OCI-LY7 (cell line): ENCODE data around the gene DBNDD2. TPM values are rescaled to one million over a fixed set of nuclear protein-coding genes. Genes with fewer than 3 reads are reported as not detected.
A peak's percentile ranks its signal among the peaks of the same experiment; 100 is the strongest.

Experiments used
- BruUV-seq: library from RNA; stranded (reverse); fragments of 400-500 nt; replicated peaks from 2 replicates; lab custom pipeline; 2021; lab: Mats Ljungman, UMichigan
- CTCF ChIA-PET: fragments of 300-600 bp; sonication (Branson Sonifier 250); formaldehyde crosslinking; loops from one replicate; lab custom pipeline; 2022; ENCODE audit warnings: antibody characterized with exemption; ENCODE audit not compliant: unreplicated experiment; lab: Charles Lee
- POLR2A ChIA-PET: fragments of 300-600 bp; sonication (Branson Sonifier 250); formaldehyde crosslinking; loops from one replicate; lab custom pipeline; 2022; ENCODE audit warnings: antibody characterized with exemption; lab: Charles Lee
- DNase-seq: peaks from one replicate; pipeline ENCODE4 v3.0.0-alpha.2; 2015; ENCODE audit warnings: low spot score
- H2AFZ ChIP-seq: fragments of 200-600 bp; sonication (generic), shearing (Covaris generic); 2 replicates; pipeline ENCODE4 v1.6.1; 2014; ENCODE audit warnings: mild to moderate bottlenecking, antibody characterized with exemption, low read length, moderate library complexity
- H3K27ac ChIP-seq: fragments of 200-600 bp; sonication (generic); 2 replicates; pipeline ENCODE4 v1.5.1; 2014; ENCODE audit warnings: mixed run types, low read depth, mild to moderate bottlenecking, moderate library complexity, low read length, inconsistent platforms; ENCODE audit not compliant: poor library complexity, severe bottlenecking
- H3K36me3 ChIP-seq: fragments of 200-600 bp; sonication (generic); 2 replicates; pipeline ENCODE4 v1.6.1; 2014; ENCODE audit warnings: mild to moderate bottlenecking, antibody characterized with exemption, low read length, moderate library complexity, mixed read lengths; ENCODE audit not compliant: insufficient read depth
- H3K4me1 ChIP-seq: fragments of 200-600 bp; sonication (generic); 2 replicates; pipeline ENCODE4 v1.5.1; 2014; ENCODE audit warnings: mild to moderate bottlenecking, low read length; ENCODE audit not compliant: insufficient read depth, poor library complexity, severe bottlenecking
- H3K4me2 ChIP-seq: fragments of 200-600 bp; sonication (generic); 2 replicates; pipeline ENCODE4 v1.6.1; 2014; ENCODE audit warnings: mild to moderate bottlenecking, low read length
- H3K4me3 ChIP-seq: fragments of 200-600 bp; sonication (generic); 2 replicates; pipeline ENCODE4 v1.5.1; 2014; ENCODE audit warnings: mild to moderate bottlenecking, low read depth, low read length; ENCODE audit not compliant: poor library complexity, severe bottlenecking
- H3K79me2 ChIP-seq: fragments of 200-600 bp; sonication (generic); 2 replicates; pipeline ENCODE4 v1.6.1; 2016; ENCODE audit warnings: low read depth, mild to moderate bottlenecking, low read length, moderate library complexity, mixed read lengths; ENCODE audit not compliant: insufficient read depth
- H3K9me2 ChIP-seq: fragments of 200-600 bp; sonication (generic); 2 replicates; pipeline ENCODE4 v1.6.1; 2016; ENCODE audit warnings: mild to moderate bottlenecking, low read length, mixed read lengths; ENCODE audit not compliant: insufficient read depth
- H3K9me3 ChIP-seq: fragments of 200-600 bp; sonication (generic); 2 replicates; pipeline ENCODE4 v1.6.1; 2014; ENCODE audit warnings: mild to moderate bottlenecking, mixed run types, low read length, mixed read lengths
- H4K20me1 ChIP-seq: fragments of 200-600 bp; sonication (generic); 2 replicates; pipeline ENCODE4 v1.6.1; 2014; ENCODE audit warnings: mild to moderate bottlenecking, antibody characterized with exemption, low read length, moderate library complexity, mixed read lengths; ENCODE audit not compliant: insufficient read depth
- EZH2phosphoT487 ChIP-seq: fragments of 200-600 bp; sonication (generic); IDR thresholded peaks from 2 replicates; pipeline ENCODE4 v1.6.1; 2018; ENCODE audit warnings: low read depth, borderline replicate concordance, mild to moderate bottlenecking, mixed run types, antibody characterized with exemption, low read length, moderate library complexity, mixed read lengths
- intact Hi-C: fragments of 100-400 bp; cut with micrococcal nuclease; formaldehyde crosslinking; loops from one replicate; pipeline ENCODE4 v1.10.0; 2022; ENCODE audit not compliant: unreplicated experiment
- total RNA-seq, 2 experiments: library from RNA; depleted of rRNA in 1 of 2; stranded (reverse); fragments of >200 nt in 1 of 2; shearing (Covaris generic) in 1 of 2; gene quantifications; 2 replicates each; pipeline ENCODE4 v1.2.3, GENCODE V29; 2014 to 2022
- TF ChIP-seq, protein P1 (sequence below): fragments of 200-600 bp; sonication (generic); conservative IDR thresholded peaks from 2 replicates; pipeline ENCODE4 v1.5.1; 2014; ENCODE audit warnings: mild to moderate bottlenecking, antibody characterized with exemption, low read length, moderate library complexity, mixed read lengths

Gene DBNDD2
- total RNA-seq, 2 experiments from 2014 or later: 0.57 TPM; not detected in 1

DNA sequence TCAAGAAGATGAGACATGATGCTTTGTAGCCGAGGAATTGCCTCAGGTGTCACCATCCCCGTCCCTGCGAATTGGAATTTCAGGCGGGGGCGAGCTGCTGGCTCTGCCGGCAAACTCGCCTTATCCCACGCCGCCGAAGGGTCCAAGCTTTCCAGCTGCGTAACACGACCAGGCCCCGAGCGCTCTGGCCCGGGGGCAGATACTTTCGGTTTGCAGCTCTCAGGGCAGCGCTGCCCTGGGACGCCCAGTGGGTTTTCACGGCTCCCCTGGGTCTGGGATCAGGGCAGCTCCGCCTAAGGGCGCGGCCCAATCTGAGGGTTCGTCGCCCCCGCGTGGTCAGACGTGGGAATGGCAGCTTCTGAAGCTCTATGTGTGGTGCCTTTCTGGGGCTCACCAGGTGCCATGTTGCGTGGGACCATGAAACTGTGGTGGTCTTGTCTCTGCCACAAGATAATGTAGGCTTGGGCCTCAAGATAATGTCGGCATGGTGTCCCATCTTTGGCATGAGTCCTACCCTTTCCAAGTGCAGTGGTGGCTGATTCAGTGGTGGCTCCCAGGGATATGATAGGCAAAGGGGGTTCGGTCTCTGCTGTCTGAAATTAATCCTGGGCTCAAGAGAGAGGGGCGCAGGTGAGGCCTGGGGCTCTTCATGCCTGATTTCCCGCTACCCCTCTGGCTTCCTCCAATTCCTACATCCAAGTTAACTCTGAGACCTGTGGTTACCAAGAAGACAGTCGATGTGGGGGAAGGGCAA, 28.8 kb downstream of the DBNDD2 start:
- Histone ChIP-seq H3K4me2 (peak overlapping the region; percentile 74), H3K79me2 (peaks cover 3% of the 10 kb centered on the region; the same call in 1 of the 2 replicates), H3K9me2 (no peaks in the 10 kb centered on the region), H3K9me3 (no peaks in the 10 kb centered on the region), H3K4me1 (peaks cover 41% of the 10 kb centered on the region), H3K36me3 (peaks cover 12% of the 10 kb centered on the region; the same call in 1 of the 2 replicates), H3K4me3 (peak overlapping the region; percentile 51), H2AFZ (peak overlapping the region; percentile 32; the same call in 1 of the 2 replicates), H4K20me1 (no peaks in the 10 kb centered on the region), H3K27ac (no peak overlapping the region)
- no peak for TF ChIP-seq EZH2phosphoT487
- TF ChIP-seq, protein P1, sequence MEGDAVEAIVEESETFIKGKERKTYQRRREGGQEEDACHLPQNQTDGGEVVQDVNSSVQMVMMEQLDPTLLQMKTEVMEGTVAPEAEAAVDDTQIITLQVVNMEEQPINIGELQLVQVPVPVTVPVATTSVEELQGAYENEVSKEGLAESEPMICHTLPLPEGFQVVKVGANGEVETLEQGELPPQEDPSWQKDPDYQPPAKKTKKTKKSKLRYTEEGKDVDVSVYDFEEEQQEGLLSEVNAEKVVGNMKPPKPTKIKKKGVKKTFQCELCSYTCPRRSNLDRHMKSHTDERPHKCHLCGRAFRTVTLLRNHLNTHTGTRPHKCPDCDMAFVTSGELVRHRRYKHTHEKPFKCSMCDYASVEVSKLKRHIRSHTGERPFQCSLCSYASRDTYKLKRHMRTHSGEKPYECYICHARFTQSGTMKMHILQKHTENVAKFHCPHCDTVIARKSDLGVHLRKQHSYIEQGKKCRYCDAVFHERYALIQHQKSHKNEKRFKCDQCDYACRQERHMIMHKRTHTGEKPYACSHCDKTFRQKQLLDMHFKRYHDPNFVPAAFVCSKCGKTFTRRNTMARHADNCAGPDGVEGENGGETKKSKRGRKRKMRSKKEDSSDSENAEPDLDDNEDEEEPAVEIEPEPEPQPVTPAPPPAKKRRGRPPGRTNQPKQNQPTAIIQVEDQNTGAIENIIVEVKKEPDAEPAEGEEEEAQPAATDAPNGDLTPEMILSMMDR: peak; percentile 94
- POLR2A ChIA-PET: interaction anchor here (1.5 to 1.6 kb wide), 2 partner anchors 63 to 74 kb away, joined by 4 to 6 read pairs; partner anchors contain the start of gene SYS1
- intact Hi-C loops: loop anchor here (1.0 to 2.0 kb wide), 3 partner anchors 63 to 114 kb away; no protein-coding TSS in a partner anchor
- CTCF ChIA-PET: interaction anchor here (0.7 to 2.2 kb wide), 11 partner anchors 17 to 124 kb away, joined by 3 to 14 read pairs (median 5); partner anchors contain the start of gene SYS1
- BruUV-seq: no TSS peak
- peak; percentile 84 for DNase-seq

DNA sequence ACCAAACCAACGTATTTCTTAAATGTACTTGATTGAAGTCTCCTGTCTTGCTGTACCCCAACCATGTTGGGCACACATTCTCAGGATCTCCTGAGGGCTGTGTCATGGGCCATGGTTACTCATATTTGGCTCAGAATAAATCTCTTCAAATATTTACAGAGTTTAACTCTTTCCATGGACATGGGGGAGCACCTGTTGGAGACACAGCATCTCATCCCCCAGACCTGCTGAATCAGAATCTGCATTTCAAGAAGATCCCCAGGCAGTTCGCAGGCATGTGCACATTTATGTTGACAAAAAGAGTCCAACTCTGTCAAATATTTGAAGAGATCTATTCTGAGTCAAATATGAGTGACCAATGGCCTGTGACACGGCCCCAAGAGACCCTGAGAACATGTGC, 32.3 kb downstream of the DBNDD2 start:
- no TSS peak for BruUV-seq
- no peak for DNase-seq
- H3K36me3 ChIP-seq: no peaks in the 10 kb centered on the region
- H2AFZ ChIP-seq: no peak overlapping the region
- no peak overlapping the region for H3K27ac ChIP-seq
- H3K4me2 ChIP-seq: no peak overlapping the region
- no peaks in the 10 kb centered on the region for H4K20me1 ChIP-seq
- H3K79me2 ChIP-seq: no peaks in the 10 kb centered on the region
- TF ChIP-seq EZH2phosphoT487: no peak
- TF ChIP-seq, protein P1: no peak
- ChIA-PET POLR2A (interaction anchor here (0.6 kb wide), 1 partner anchor 19 kb away, joined by 5 read pairs; no protein-coding TSS in a partner anchor), CTCF (no interaction called here)
- no peak overlapping the region for H3K4me3 ChIP-seq
- peaks cover 14% of the 10 kb centered on the region for H3K4me1 ChIP-seq
- no peaks in the 10 kb centered on the region for H3K9me2 ChIP-seq
- no peaks in the 10 kb centered on the region for H3K9me3 ChIP-seq
- intact Hi-C loops: no loop called here
